ENCODE data around the gene SUPT20HL1. TPM values are rescaled to one million over a fixed set of nuclear protein-coding genes. Genes with fewer than 3 reads are reported as not detected.

The SUPT20HL1 gene
- total RNA-seq, 1 donor, result not detected

- Histone ChIP-seq H3K4me1 (ENCODE audit: insufficient read depth, low read length) (peaks cover 11% of the 10 kb centered on the region), H3K36me3 (ENCODE audit: insufficient read depth, low read length) (no peaks in the 10 kb centered on the region), H3K27me3 (ENCODE audit: insufficient read depth, low read length) (no peaks in the 10 kb centered on the region), H3K4me3 (ENCODE audit: insufficient read depth, low read length) (no peak overlapping the region), H2AFZ (ENCODE audit: low read length) (no peak overlapping the region), H4K20me1 (ENCODE audit: insufficient read depth, low read length) (no peaks in the 10 kb centered on the region), H3K27ac (ENCODE audit: low read depth, low read length) (no peak overlapping the region), H3K9me3 (ENCODE audit: low read depth, low read length) (no peaks in the 10 kb centered on the region), H3K79me2 (ENCODE audit: insufficient read depth, low read length) (no peaks in the 10 kb centered on the region), H3K4me2 (ENCODE audit: insufficient read depth, low read length) (no peak overlapping the region)
- TF ChIP-seq CTCF (IDR thresholded peaks at IDR 0.05; ENCODE audit: extremely low read depth, low read depth, low read length), result no peak
- DNase-seq (ENCODE audit: insufficient read length, low spot score, missing footprints), result no peak
Measured at GRCh38 chrX:24339911-24340310, 20.5 kb upstream of the SUPT20HL1 start.

GRCh38 chrX:24340501-24340900 lies 19.9 kb upstream of the SUPT20HL1 start:
- TF ChIP-seq CTCF (IDR thresholded peaks at IDR 0.05; ENCODE audit: extremely low read depth, low read depth, low read length), result no peak
- Histone ChIP-seq H3K79me2 (ENCODE audit: insufficient read depth, low read length) (no peaks in the 10 kb centered on the region), H3K36me3 (ENCODE audit: insufficient read depth, low read length) (no peaks in the 10 kb centered on the region), H3K4me2 (ENCODE audit: insufficient read depth, low read length) (no peak overlapping the region), H3K4me3 (ENCODE audit: insufficient read depth, low read length) (no peak overlapping the region), H3K27me3 (ENCODE audit: insufficient read depth, low read length) (no peaks in the 10 kb centered on the region), H3K4me1 (ENCODE audit: insufficient read depth, low read length) (peaks cover 11% of the 10 kb centered on the region), H3K9me3 (ENCODE audit: low read depth, low read length) (no peaks in the 10 kb centered on the region), H3K27ac (ENCODE audit: low read depth, low read length) (no peak overlapping the region), H2AFZ (ENCODE audit: low read length) (no peak overlapping the region), H4K20me1 (ENCODE audit: insufficient read depth, low read length) (no peaks in the 10 kb centered on the region)
- no peak for DNase-seq (ENCODE audit: insufficient read length, low spot score, missing footprints)

GRCh38 chrX:24341795-24342194 lies 18.6 kb upstream of the SUPT20HL1 start:
- Histone ChIP-seq H3K4me2 (ENCODE audit: insufficient read depth, low read length) (peak overlapping the region; percentile 9), H3K36me3 (ENCODE audit: insufficient read depth, low read length) (no peaks in the 10 kb centered on the region), H3K4me3 (ENCODE audit: insufficient read depth, low read length) (no peak overlapping the region), H3K9me3 (ENCODE audit: low read depth, low read length) (no peaks in the 10 kb centered on the region), H3K79me2 (ENCODE audit: insufficient read depth, low read length) (no peaks in the 10 kb centered on the region), H2AFZ (ENCODE audit: low read length) (no peak overlapping the region), H3K4me1 (ENCODE audit: insufficient read depth, low read length) (peaks cover 11% of the 10 kb centered on the region), H3K27me3 (ENCODE audit: insufficient read depth, low read length) (no peaks in the 10 kb centered on the region), H3K27ac (ENCODE audit: low read depth, low read length) (peak overlapping the region; percentile 59), H4K20me1 (ENCODE audit: insufficient read depth, low read length) (no peaks in the 10 kb centered on the region)
- no peak for DNase-seq (ENCODE audit: insufficient read length, low spot score, missing footprints)
- no peak for TF ChIP-seq CTCF (IDR thresholded peaks at IDR 0.05; ENCODE audit: extremely low read depth, low read depth, low read length)

- Histone ChIP-seq H3K9me3 (ENCODE audit: low read depth, low read length) (no peaks in the 10 kb centered on the region), H3K4me1 (ENCODE audit: insufficient read depth, low read length) (peaks cover 11% of the 10 kb centered on the region), H3K4me2 (ENCODE audit: insufficient read depth, low read length) (no peak overlapping the region), H3K27me3 (ENCODE audit: insufficient read depth, low read length) (no peaks in the 10 kb centered on the region), H3K36me3 (ENCODE audit: insufficient read depth, low read length) (no peaks in the 10 kb centered on the region), H3K79me2 (ENCODE audit: insufficient read depth, low read length) (no peaks in the 10 kb centered on the region), H3K27ac (ENCODE audit: low read depth, low read length) (no peak overlapping the region), H4K20me1 (ENCODE audit: insufficient read depth, low read length) (no peaks in the 10 kb centered on the region), H3K4me3 (ENCODE audit: insufficient read depth, low read length) (no peak overlapping the region), H2AFZ (ENCODE audit: low read length) (no peak overlapping the region)
- TF ChIP-seq CTCF (IDR thresholded peaks at IDR 0.05; ENCODE audit: extremely low read depth, low read depth, low read length), result no peak
- no peak for DNase-seq (ENCODE audit: insufficient read length, low spot score, missing footprints)
Measured at GRCh38 chrX:24343719-24344118, 16.7 kb upstream of the SUPT20HL1 start.
